Large intestine (tissue), 3 donors: ENCODE results near the gene FAAP20. TPM values are rescaled to one million over a fixed set of nuclear protein-coding genes. Genes with fewer than 3 reads are reported as not detected.

Source experiments
- DNase-seq, 2 donors: peaks; one replicate each; pipeline versions ENCODE4 v3.0.0 to v3.0.0-alpha.2; 2013
- H3K27ac ChIP-seq: one replicate; pipeline ENCODE4 v1.5.1; 2013; ENCODE audit warnings: low read length
- H3K27me3 ChIP-seq: 2 replicates; pipeline ENCODE4 v1.6.1; 2013; ENCODE audit warnings: low read length; ENCODE audit not compliant: control insufficient read depth, insufficient read depth
- H3K36me3 ChIP-seq: 2 replicates; pipeline ENCODE4 v1.6.1; 2013; ENCODE audit warnings: low read length; ENCODE audit not compliant: control insufficient read depth, insufficient read depth
- H3K4me1 ChIP-seq: one replicate; pipeline ENCODE4 v1.6.1; 2013; ENCODE audit warnings: low read length; ENCODE audit not compliant: control insufficient read depth, insufficient read depth
- H3K4me3 ChIP-seq: one replicate; pipeline ENCODE4 v1.5.1; 2013; ENCODE audit warnings: low read length
- H3K9me3 ChIP-seq: one replicate; pipeline ENCODE4 v1.6.1; 2013; ENCODE audit warnings: mild to moderate bottlenecking, low read depth, low read length, moderate library complexity; ENCODE audit not compliant: control insufficient read depth
- WGBS: methylation state at CpG from one replicate; pipeline ENCODE4 v1.1.5; 2013; ENCODE audit warnings: low lambda C conversion rate; ENCODE audit not compliant: insufficient coverage; 5-methylcytosine and 5-hydroxymethylcytosine counted together
- polyA plus RNA-seq: library from polyadenylated mRNA; unstranded; fragments of 120-200 nt; gene quantifications from one replicate; pipeline ENCODE4 v1.2.1, GENCODE V29; 2013

FAAP20 gene
- polyA plus RNA-seq, 1 donor = 59.6 TPM

GRCh38 chr1:2183937-2184334 lies 10.6 kb downstream of the FAAP20 start:
- no CpG with 5 or more reads among the region's 15 CpGs for WGBS
- H3K36me3 ChIP-seq = peaks cover 64% of the 10 kb centered on the region

GRCh38 chr1:2182376-2182775 lies 12.2 kb downstream of the FAAP20 start:
- no CpG with 5 or more reads among the region's 13 CpGs for WGBS
- Histone ChIP-seq H3K36me3 (peaks cover 77% of the 10 kb centered on the region), H3K4me1 (peaks cover under 1% of the 10 kb centered on the region)

More at GRCh38 chr1:2183937-2184334, 10.6 kb downstream of the FAAP20 start:
- Histone ChIP-seq H3K27ac (no peak overlapping the region), H3K4me1 (peaks cover 5% of the 10 kb centered on the region), H3K4me3 (no peak overlapping the region), H3K27me3 (no peaks in the 10 kb centered on the region), H3K9me3 (peaks cover 4% of the 10 kb centered on the region)
- DNase-seq = no peak

GRCh38 chr1:2181752-2182151 lies 12.8 kb downstream of the FAAP20 start:
- Histone ChIP-seq H3K4me1 (no peaks in the 10 kb centered on the region), H3K27ac (no peak overlapping the region), H3K36me3 (peaks cover 82% of the 10 kb centered on the region), H3K4me3 (no peak overlapping the region), H3K27me3 (no peaks in the 10 kb centered on the region), H3K9me3 (no peaks in the 10 kb centered on the region)
- WGBS = no CpG with 5 or more reads among the region's 11 CpGs
- DNase-seq = no peak

More at GRCh38 chr1:2182376-2182775, 12.2 kb downstream of the FAAP20 start:
- Histone ChIP-seq H3K27ac (no peak overlapping the region), H3K4me3 (no peak overlapping the region), H3K9me3 (no peaks in the 10 kb centered on the region), H3K27me3 (no peaks in the 10 kb centered on the region)
- no peak for DNase-seq

GRCh38 chr1:2181271-2181670 lies 13.3 kb downstream of the FAAP20 start:
- H3K4me1 ChIP-seq = no peaks in the 10 kb centered on the region
- no peak overlapping the region for H3K27ac ChIP-seq
- H3K27me3 ChIP-seq = no peaks in the 10 kb centered on the region
- H3K9me3 ChIP-seq = no peaks in the 10 kb centered on the region
- no peak overlapping the region for H3K4me3 ChIP-seq
- no CpG with 5 or more reads among the region's 14 CpGs for WGBS
- no peak for DNase-seq
- peaks cover 82% of the 10 kb centered on the region for H3K36me3 ChIP-seq

GRCh38 chr1:2180297-2181245 lies 14.0 kb downstream of the FAAP20 start:
- no peak for DNase-seq
- Histone ChIP-seq H3K4me3 (no peak overlapping the region), H3K27me3 (no peaks in the 10 kb centered on the region), H3K36me3 (peaks cover 84% of the 10 kb centered on the region), H3K9me3 (no peaks in the 10 kb centered on the region), H3K4me1 (no peaks in the 10 kb centered on the region), H3K27ac (no peak overlapping the region)
- 85% methylated on average over 4 of the region's 58 CpGs for WGBS

- H3K4me1 ChIP-seq = peaks cover under 1% of the 10 kb centered on the region
- peaks cover 81% of the 10 kb centered on the region for H3K36me3 ChIP-seq
- no peaks in the 10 kb centered on the region for H3K9me3 ChIP-seq
- no peak overlapping the region for H3K27ac ChIP-seq
- no peak overlapping the region for H3K4me3 ChIP-seq
- 100% methylated on average over 2 of the region's 28 CpGs for WGBS
- no peak for DNase-seq
- no peaks in the 10 kb centered on the region for H3K27me3 ChIP-seq
These were observed 15.1 kb downstream of the FAAP20 start for GRCh38 chr1:2179283-2180013.

GRCh38 chr1:2178875-2179274 lies 15.7 kb downstream of the FAAP20 start:
- H3K27ac ChIP-seq = no peak overlapping the region
- no CpG with 5 or more reads among the region's 16 CpGs for WGBS
- peaks cover 81% of the 10 kb centered on the region for H3K36me3 ChIP-seq
- DNase-seq = no peak
- H3K9me3 ChIP-seq = no peaks in the 10 kb centered on the region
- no peaks in the 10 kb centered on the region for H3K27me3 ChIP-seq
- H3K4me3 ChIP-seq = no peak overlapping the region
- peaks cover 2% of the 10 kb centered on the region for H3K4me1 ChIP-seq

- Histone ChIP-seq H3K4me1 (peaks cover 2% of the 10 kb centered on the region), H3K27ac (no peak overlapping the region), H3K4me3 (no peak overlapping the region), H3K9me3 (no peaks in the 10 kb centered on the region), H3K36me3 (peaks cover 85% of the 10 kb centered on the region), H3K27me3 (no peaks in the 10 kb centered on the region)
- no CpG with 5 or more reads among the region's 18 CpGs for WGBS
- no peak for DNase-seq
These were observed 16.5 kb downstream of the FAAP20 start for GRCh38 chr1:2177946-2178538.

GRCh38 chr1:2177541-2177940 lies 17.0 kb downstream of the FAAP20 start:
- Histone ChIP-seq H3K4me1 (peaks cover 2% of the 10 kb centered on the region), H3K9me3 (no peaks in the 10 kb centered on the region), H3K4me3 (no peak overlapping the region), H3K27me3 (no peaks in the 10 kb centered on the region), H3K36me3 (peaks cover 88% of the 10 kb centered on the region), H3K27ac (no peak overlapping the region)
- WGBS = no CpG with 5 or more reads among the region's 21 CpGs
- DNase-seq = no peak

- H3K4me1 ChIP-seq = peaks cover 2% of the 10 kb centered on the region
- WGBS = no CpG with 5 or more reads among the region's 10 CpGs
- no peak overlapping the region for H3K27ac ChIP-seq
- no peaks in the 10 kb centered on the region for H3K9me3 ChIP-seq
- peaks cover 89% of the 10 kb centered on the region for H3K36me3 ChIP-seq
- no peak overlapping the region for H3K4me3 ChIP-seq
- H3K27me3 ChIP-seq = no peaks in the 10 kb centered on the region
- DNase-seq = no peak
These were observed 18.0 kb downstream of the FAAP20 start for GRCh38 chr1:2176615-2177014.
